GM21367 (cell line): ENCODE results near the gene TMEM41B.

Source experiments
- ATAC-seq: cut with Tn5 transposase; IDR thresholded peaks from one replicate; pipeline ENCODE4 v1.9.1; 2021; ENCODE audit not compliant: unreplicated experiment

The TMEM41B gene

DNA sequence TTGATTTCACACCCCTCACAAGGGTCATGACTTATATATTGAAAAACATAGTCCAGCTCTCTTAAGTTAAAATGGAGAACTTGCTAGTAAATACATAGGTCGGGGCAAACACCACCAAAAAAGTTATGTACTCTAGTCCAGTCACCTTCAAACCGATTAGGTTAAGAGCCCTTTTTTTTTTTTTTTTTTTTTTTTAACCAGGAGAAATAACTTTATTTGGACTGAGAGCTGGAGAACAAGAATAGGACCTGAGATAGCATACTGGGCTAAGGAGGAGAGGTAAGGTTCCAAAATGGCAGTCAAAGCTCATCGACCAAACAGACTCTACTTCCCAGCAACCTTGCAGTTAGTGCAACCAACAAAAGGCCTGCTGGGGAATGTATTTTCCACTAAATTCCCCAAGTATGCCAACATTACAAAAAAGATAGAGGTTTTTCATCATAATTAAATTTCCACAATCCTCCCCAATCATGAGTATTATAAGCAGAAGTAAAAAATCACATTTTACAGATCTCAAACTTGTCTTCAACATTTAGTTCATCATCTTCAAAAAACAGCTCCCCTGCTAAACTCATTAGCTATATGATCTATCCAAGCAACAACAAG lies 3.8 kb downstream of the TMEM41B start:
- ATAC-seq, result no peak

DNA sequence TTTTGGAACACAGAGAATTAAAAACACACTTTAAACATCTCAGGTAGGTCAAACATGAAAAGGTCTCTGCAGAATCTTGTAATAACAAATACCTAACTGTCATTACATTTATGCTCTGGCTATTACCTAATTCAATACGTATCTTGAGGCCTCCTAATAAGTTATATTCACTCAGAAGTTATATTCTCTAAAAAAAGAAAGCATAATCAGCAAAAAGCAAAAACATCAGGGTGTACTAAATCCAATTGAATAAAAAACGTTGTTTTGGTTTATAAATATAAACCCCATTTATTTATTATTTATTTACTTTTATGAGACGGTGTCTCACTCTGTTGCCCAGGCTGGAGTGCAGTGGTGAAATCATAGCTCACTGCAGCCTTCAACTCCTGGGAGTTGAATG lies 10.2 kb downstream of the TMEM41B start:
- no peak for ATAC-seq

DNA sequence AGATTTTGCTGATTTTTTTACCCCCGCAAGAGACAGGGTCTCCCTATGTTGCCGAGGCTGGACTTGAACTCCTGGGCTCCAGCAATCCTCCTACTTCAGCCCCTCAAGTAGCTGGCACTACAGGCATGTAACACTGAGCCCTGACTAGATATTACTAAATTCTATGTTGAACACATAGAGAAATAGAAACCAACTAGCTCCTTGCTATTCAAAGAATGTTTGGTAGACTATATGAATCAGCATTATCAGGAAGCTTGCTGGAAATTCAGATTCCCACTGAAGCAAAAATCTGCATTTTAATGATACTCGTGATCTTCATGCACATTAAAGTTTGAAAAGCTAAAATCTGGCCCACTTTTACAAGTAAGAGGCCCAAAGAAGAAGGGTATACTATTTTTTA lies 11.9 kb downstream of the TMEM41B start:
- ATAC-seq, result no peak

DNA sequence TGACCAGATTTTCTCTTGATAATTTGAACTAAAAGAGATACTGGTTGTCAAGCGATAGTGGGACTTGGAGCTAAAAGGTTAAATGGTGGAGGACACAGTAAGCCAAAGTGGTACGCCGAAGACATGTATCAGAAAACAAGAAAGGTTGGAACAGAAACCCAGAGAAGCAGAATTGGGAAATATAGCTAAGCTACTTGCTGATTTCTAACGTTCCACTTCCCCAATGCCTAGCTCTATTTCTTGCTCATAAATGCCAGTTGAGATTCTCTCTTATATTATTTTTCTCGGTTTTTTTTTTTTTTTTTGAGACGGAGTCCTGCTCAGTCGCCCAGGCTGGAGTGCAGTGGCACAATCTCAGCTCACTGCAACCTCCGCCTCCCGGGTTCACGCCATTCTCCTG lies 12.7 kb downstream of the TMEM41B start:
- no peak for ATAC-seq

DNA sequence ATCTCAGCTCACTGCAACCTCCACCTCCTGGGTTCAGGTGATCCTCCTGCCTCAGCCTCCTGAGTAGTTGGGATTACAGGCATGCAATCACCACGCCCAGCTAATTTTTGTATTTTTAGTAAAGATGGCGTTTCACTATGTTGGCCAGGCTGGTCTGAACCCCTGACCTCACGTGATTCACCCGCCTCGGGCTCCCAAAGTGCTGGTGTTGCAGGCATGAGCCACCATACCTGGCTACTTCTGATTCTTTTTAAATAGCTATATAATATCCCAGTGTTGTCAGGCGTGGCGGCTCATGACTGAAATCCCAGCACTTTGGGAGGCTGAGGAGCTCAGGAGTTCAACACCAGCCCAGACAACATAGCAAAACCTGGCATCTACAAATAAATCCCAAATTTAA lies 20.7 kb downstream of the TMEM41B start:
- ATAC-seq, result no peak

DNA sequence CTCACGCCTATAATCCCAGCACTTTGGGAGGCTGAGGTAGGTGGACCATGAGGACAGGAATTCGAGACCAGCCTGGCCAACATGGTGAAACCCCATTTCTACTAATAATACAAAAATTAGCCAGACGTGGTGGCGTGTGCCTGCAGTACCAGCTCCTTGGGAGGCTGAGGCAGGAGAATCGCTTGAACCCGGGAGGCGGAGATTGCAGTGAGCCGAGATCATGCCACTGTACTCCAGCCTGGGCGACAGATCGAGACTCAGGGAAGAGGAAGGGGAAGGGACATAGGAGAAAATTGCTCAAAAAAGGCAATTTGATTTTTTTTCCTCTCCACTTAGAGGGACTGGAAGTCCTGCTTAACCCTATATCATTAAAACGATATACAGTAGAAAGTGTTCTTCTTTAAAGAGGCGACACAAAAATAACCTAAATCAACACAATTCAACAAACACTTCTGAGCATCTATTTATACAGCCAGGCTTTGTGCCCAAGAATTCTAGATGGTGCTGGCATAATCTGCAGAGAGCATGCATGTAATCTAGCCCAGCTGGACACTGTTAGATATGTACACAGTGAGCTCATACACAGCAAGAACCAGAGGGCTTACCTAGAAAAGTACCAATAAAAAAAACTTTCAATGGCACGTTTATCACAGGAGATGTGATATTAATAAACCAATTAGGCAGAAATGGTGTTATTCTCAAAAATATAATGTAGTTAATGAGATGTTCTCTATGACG lies 28.4 kb downstream of the TMEM41B start:
- ATAC-seq, result no peak

DNA sequence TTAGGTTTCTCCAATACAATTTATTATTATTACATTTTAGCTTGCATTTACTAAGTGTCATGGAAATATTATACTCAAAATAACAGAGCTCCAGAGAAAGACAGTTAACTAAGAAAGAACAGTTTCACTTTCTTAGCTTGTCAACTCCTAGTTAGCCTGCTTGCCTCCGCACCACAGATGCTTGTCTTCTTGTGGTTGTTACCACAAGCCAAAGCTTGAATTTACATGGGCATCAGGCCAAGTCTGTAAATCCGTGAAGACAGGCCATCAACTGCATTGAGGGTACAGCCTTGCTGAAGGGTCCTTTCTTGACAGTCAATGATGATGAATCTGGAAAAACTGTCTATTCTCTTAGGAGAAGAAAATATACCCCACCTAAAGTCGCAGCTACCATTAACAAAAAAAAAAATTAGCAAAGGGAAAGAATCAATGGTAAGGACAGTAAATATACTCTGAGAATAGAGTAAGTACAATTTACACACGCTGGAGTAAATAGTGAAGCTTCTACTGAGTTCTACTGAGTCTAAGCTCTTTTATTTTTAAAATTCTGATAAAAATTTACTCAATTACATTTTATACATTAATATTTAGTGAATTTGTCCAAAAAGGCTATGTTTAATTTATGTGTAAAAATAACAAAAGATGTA lies 33.6 kb downstream of the TMEM41B start:
- peak; percentile 88 for ATAC-seq

DNA sequence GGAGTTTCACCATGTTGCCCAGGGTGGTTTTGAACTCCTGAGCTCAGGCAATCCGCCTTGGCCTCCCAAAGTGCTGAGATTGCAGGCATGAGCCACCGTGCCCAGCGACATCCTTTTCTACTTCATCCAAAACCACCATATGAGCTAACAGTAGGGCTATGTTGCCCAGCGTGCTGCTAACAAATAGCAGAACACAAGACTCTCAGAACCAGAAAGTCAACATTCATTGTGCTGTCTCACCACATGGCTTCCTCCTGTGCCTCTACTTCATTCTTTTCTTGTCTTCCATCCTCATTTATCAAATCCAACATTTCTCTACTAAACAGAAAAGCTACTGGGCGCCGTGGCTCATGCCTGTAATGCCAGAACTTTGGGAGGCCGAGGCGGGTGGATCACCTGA lies 37.2 kb downstream of the TMEM41B start:
- no peak for ATAC-seq

DNA sequence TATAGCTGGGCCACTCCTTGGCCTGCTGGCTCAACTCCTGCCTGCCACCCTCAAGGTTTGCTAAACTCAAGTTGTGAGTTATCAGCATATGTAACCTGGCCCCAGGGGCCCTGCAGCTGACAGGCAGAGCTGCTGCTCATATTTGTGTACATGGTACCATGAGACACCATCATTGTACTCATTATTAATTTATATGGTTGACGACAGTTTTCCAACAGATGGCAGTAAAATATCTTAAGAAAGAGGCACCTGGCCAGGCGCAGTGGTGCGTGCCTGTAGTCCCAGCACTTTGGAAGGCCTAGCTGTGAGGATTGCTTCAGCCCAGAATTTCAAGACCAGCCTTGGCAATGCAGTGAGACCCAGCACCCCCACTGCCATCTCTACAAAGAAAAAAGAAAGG lies 37.8 kb downstream of the TMEM41B start:
- no peak for ATAC-seq

DNA sequence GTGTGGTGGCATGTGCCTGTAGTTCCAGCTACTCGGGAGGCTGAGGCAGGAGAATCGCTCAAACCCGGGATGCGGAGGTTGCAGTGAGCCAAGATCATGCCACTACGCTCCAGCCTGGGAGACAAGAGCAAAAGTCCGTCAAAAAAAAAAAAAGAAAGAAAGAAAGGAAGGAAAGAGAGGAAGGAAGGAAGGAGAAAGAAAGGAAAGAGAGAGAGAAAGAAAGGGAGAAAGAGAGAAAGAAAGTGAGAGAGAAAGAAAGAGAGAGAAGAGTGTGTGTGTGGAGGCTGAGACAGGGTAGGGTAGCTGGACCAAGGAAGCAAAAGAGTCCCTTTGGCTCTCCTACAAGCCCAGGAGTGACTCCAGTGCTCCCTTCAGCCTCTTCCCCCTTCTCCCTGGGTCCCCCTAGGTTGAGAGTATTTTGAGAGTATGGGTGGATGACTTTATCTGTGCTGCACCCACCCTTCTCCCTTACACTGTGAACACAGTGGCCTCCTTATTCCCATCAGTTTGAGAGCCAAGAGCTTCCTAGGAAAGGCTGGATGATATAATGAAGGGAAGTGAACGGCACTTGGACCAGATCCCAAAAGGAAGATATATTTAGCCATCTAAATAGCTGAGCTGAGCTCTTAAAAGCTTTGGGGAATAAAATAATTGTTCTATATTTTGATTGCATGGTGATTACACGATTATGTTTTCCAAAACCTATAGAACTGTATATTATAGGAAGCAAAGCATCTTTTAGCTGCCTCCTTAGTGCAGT lies 39.7 kb downstream of the TMEM41B start:
- ATAC-seq, result no peak

DNA sequence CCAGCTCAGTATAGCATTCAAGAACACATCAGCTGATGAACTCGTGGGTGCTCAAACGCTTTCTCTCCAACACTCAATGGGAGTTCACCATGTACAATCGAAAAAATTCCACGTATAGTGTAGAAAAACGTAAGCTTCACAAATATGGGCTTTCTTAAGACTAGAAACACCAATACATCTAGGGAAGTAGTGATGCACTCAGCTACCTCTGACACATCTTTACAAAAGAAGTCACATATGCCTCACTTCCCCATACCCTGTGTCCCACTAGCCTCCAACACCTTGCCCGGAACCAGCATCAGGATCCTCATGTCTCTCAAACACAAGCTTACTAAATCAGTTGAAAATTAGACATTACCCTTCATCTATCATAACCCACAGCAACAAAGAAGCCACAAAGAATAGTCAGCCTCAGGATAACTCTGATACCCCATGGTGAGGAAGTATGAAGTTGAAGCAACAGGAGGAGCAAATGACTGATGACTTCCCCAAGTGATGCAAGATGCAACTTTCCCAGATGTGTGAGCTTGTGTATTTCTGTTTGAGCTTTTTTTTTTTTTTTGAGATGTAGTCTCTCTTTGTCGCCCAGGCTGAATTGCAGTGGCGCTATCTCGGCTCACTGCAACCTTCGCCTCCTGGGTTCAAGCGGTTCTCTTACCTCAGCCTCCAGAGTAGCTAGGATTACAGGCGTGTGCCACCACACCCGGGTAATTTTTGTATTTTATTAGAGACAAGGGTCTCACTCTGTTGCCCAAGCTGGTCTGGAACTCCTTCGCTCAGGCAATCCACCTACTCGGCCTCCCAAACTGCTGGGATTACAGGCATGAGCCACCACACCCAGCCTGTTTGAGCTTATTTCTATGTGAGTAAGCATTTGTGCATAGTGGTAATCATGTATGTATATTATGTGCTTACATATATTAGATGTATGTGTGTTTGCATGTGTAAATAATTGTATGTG lies 40.7 kb downstream of the TMEM41B start:
- ATAC-seq, result no peak

DNA sequence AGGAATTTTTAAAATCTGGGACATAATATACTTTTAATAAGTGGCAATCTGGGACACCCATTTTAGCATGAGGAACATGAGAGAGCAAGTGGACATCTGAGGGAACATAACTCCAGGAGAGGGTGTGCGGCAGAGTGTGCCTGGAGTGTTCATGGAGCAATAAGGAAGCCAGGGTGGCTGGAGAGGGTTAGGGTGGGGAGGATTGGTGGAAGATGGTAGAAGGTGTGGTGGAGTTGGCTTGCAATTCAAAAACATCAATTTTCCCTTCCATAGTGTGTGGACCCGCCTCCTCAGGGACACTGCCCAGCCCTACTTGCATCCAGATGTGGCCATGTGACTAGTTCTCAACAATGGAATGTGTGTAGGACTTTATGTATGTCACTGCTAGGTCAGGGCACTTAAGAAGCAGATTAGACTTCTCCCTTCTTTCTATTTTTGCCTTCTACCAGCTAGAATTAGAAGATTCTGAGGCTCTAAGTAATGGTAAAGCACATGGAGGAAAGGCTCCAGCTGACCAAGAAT lies 44.8 kb downstream of the TMEM41B start:
- ATAC-seq, result no peak

DNA sequence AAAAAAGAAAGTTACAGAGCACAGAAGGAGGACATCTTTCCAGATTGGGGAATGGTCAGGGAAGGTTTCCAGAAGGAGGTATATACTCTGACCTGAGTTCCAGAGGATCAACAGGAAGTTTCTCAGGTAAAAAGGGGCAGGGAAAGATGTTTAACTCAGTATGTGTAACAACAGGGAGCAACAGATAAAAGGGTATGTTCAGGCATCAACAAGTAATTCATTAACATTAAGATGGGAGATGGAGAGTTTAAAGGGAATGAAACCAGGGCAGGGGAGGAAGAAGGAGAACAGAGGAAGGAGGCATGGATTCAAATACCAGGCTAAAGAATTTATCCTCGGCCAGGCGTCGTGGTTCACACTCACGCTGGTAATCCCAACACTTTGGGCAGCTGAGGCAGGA lies 46.7 kb downstream of the TMEM41B start:
- no peak for ATAC-seq

DNA sequence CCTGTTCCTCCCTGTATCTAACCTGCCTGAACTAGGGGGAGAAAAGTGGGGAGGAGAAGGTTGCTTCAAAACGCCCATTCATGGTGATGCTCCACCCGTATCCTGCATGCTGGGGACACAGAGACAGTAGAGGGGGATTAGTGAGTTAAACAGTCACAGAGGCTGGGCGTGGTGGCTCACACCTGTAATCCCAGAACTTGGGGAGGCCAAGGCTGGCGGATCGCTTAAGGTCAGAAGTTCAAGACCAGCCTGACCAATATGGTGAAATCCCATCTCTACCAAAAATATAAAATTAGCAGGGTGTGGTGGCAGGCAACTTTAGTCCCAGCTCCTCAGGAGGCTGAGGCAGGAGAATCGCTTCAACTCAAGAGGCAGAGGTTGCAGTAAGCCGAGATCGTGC lies 47.5 kb downstream of the TMEM41B start:
- ATAC-seq, result no peak

DNA sequence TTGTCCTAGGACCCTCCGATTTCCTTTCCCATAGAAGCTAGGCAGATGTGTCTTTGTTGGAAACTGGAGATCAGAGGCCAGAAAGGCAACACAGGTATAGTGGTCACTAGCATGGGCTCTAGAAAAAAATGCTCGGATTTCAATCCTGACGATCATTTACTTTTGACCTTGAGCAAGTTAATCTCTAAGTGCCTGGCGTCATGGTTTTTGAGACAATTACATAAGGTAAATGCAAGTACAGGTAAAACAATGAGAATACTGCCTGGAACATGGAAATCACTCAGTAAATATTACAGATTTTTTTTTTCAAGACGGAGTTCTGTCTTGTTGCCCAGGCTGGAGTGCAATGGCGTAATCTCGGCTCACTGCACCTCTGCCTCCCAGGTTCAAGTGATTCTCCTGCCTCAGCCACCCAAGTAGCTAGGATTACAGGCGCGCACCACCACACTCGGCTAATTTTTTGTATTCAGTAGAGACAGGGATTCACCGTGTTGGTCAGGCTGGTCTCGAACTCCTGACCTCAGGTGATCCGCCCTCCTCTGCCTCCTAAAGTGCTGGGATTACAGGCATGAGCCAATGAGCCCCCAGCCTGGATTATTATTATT lies 48.2 kb downstream of the TMEM41B start:
- no peak for ATAC-seq

DNA sequence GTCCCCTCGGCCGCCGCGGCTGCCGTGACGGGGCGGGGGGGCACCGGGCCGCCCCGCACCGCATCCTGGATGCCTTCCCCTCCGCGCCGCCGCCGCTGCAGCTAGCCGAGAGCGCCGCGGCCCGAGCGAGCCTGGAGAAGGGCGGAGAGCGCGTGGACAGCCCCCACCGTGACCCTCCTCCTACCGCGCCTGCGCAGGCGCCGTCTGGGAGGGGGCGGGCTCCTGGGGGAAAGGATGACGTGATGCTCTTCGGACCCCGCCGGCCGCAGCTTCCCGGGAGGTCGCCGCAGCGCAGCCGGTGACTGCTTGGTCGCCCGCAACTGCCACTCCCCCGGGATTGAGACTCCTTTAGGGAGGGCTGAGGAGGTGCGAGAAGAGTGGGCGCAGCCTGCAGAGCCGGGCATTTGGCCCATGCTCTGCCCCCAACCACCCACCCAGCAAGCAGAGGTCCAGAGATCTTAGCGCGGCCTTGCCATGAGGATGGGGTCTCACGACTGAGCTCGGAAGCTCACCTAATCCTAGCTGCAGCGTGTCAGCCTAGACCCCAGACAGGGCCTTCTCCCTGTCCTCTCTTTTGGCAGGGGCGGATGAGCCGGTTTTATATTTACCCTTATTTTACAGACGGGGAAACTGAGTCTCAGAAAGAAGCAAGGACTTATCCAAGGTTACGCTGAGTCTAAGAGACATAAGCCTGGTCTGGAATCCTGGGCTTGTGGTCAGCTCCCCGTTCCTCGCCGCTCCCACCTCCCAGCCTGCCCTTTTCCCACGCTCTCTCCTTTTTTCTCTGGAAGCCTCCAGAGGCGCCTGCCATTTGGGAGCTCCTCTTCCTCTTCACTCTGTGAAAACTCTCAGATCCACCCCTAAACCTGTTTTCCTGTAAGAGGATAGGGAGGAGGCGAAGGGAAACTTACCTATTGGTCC lies 48.9 kb downstream of the TMEM41B start, which contains the start of gene DENND5A:
TSS of gene DENND5A (minus strand) at position 140 of the 921 bp plus-strand sequence. CDS start 281 bp downstream, outside the sequence.
- peak; percentile 49 for ATAC-seq

DNA sequence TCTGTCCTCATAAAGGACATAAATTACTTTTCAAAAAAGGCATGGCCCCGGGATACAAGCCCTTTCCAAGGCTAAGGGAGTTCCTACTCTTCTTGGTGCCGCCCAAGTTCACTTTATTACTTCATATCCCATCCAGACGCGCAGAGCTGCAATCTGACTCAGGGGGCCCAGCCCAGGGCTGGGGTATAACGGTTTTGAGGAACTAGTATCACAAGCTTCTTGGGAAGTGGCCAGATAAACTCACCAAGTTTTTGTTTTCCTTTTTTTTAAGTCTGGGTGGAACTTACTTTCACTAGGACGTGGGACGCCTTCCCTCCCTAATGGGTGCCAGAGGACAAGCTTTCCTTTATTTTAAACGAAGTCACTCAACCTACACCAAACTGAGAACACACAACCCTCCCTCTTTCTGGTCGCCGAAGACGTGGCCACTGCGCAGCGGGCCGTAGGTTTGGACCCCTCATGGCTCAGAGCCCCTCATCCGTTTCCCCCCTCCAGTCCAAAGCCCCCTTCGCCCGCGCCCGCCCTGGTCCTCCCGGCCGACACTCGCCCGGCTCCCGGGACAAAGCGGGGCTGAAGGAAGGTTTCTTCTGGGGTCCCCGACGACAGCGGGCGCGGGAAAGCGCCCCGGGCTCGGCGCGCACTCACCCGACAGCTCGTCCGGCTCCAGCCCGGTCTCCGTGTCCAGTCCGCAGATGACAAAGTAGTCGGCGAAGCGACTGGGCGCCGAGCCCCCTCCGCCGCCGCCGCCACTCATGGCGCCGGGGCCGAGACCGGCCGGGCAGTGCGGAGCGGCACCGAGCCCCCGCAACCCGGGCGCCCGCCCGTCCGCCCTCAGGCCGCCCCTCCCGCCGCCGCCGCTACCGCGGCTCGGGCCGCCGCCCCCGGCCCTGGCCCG lies 49.8 kb downstream of the TMEM41B start:
- ATAC-seq, result peak; percentile 15

DNA sequence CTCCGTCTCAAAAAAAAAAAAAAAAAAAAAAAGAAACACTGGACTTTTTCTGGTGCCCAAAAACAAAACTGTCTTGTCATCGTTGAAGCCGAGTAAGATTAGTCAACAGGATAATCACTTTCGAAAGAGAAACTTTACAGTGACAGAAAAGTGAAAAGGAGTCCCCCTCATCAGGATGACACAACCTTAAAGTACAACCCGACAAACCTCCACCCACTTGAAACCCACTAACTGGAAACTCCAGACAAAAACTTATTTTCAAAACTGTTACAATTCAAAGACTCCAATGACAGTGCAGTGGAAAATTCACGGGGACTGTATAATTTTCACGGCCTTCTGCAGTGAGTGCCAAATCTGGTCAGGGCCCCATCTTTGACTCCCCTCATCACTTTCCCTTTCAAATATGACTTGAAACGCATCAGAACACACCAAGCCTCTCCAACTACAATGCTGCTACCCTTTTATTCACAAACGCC lies 50.5 kb downstream of the TMEM41B start:
- ATAC-seq, result peak; percentile 53
